K562 (cell line): ENCODE results near the gene PIP5KL1. TPM values are rescaled to one million over a fixed set of nuclear protein-coding genes. Genes with fewer than 3 reads are reported as not detected.

Experiments used
- ADNP ChIP-seq: fragments of 200-800 bp; sonication (Bioruptor generic); IDR thresholded peaks from 2 replicates; pipeline ENCODE4 v1.6.1; 2016; ENCODE audit warnings: missing genetic modification characterization, missing compliant biosample characterization
- CC2D1A ChIP-seq: fragments of 450-650 bp; IDR thresholded peaks from 2 replicates; pipeline ENCODE4 v1.6.1; 2017; ENCODE audit warnings: mild to moderate bottlenecking
- CREM ChIP-seq: IDR thresholded peaks from 2 replicates; pipeline ENCODE4 v1.6.1; 2014; ENCODE audit warnings: antibody characterized with exemption, low read depth
- CTBP1 ChIP-seq: fragments of 450-650 bp; IDR thresholded peaks from 2 replicates; pipeline ENCODE4 v1.6.1; 2016; ENCODE audit warnings: borderline replicate concordance
- HCFC1 ChIP-seq: IDR thresholded peaks from 2 replicates; pipeline ENCODE4 v1.6.1; 2012; ENCODE audit warnings: low read depth, low read length, improper control_type of control experiment
- MCM3 ChIP-seq: fragments of 450-650 bp; IDR thresholded peaks from 2 replicates; pipeline ENCODE4 v1.6.1; 2016
- MIER1 ChIP-seq: fragments of 450-650 bp; IDR thresholded peaks from 2 replicates; pipeline ENCODE4 v1.6.1; 2016; ENCODE audit warnings: antibody characterized with exemption, mild to moderate bottlenecking, low read depth
- NKRF ChIP-seq: fragments of 450-650 bp; IDR thresholded peaks from 2 replicates; pipeline ENCODE4 v1.6.1; 2016; ENCODE audit warnings: borderline replicate concordance
- NR2C1 ChIP-seq, 2 experiments: fragments of 450-650 bp; IDR thresholded peaks; 2 replicates each; pipeline ENCODE4 v1.6.1; 2017; ENCODE audit warnings: mild to moderate bottlenecking in 2 of 2, antibody characterized with exemption in 1 of 2, inconsistent platforms in 1 of 2, missing compliant biosample characterization in 1 of 2, missing genetic modification characterization in 1 of 2
- NUFIP1 ChIP-seq: fragments of 450-650 bp; IDR thresholded peaks from 2 replicates; pipeline ENCODE4 v1.6.1; 2018; ENCODE audit not compliant: partially characterized antibody
- PKNOX1 ChIP-seq: fragments of 450-650 bp; IDR thresholded peaks from 2 replicates; pipeline ENCODE4 v1.6.1; 2016
- POLR2AphosphoS5 ChIP-seq: IDR thresholded peaks from 2 replicates; pipeline ENCODE4 v1.6.1; 2011; ENCODE audit warnings: mild to moderate bottlenecking, low read depth, low read length, moderate library complexity; ENCODE audit not compliant: control insufficient read depth, insufficient read depth
- RBM15 ChIP-seq: fragments of 200-400 bp; formaldehyde crosslinking; IDR thresholded peaks from 2 replicates; pipeline ENCODE4 v1.6.1; 2018; ENCODE audit warnings: mild to moderate bottlenecking, low read length, moderate library complexity; ENCODE audit not compliant: insufficient read depth
- SIN3A ChIP-seq, 2 experiments: fragments of 150-350 bp in 1 of 2; IDR thresholded peaks; 2 replicates each; pipeline ENCODE4 v1.6.1; 2011 to 2016; ENCODE audit warnings: borderline replicate concordance in 2 of 2, low read depth in 2 of 2, low read length in 2 of 2, mild to moderate bottlenecking in 2 of 2, moderate library complexity in 2 of 2; ENCODE audit not compliant: control insufficient read depth in 1 of 2
- SMARCA4 ChIP-seq: fragments of 450-650 bp; IDR thresholded peaks from 2 replicates; pipeline ENCODE4 v1.6.1; 2016
- SRF ChIP-seq, 2 experiments: fragments of 250-450, 450-650 bp in 1 of 2; sonication (Bioruptor Pico) in 1 of 2; sonication (generic) in 1 of 2; formaldehyde crosslinking; IDR thresholded peaks; 2 replicates each; pipeline versions ENCODE4 v1.5.0 to v1.5.1; 2020 to 2022; ENCODE audit warnings: mild to moderate bottlenecking in 1 of 2, missing genetic modification reagents in 1 of 2
- U2AF1 ChIP-seq: fragments of 200-400 bp; formaldehyde crosslinking; optimal IDR thresholded peaks from 2 replicates; pipeline ENCODE3; 2017; ENCODE audit warnings: mild to moderate bottlenecking, low read depth, low read length, moderate library complexity
- ZBTB9 ChIP-seq: fragments of 450-650 bp; formaldehyde crosslinking; IDR thresholded peaks from 2 replicates; pipeline ENCODE4 v1.4.0; 2020; ENCODE audit warnings: mild to moderate bottlenecking, moderate library complexity
- ZFP1 ChIP-seq: fragments of 450-650 bp; formaldehyde crosslinking; IDR thresholded peaks from 2 replicates; pipeline ENCODE4 v1.4.0; 2020; ENCODE audit warnings: mild to moderate bottlenecking, mixed read lengths
- ZNF146 ChIP-seq: IDR thresholded peaks from one replicate; pipeline ENCODE4 v1.6.1; 2018; ENCODE audit warnings: missing compliant biosample characterization; ENCODE audit not compliant: unreplicated experiment
- ZNF212 ChIP-seq: fragments of 450-650 bp; formaldehyde crosslinking; IDR thresholded peaks from 2 replicates; pipeline ENCODE4 v1.4.0; 2020; ENCODE audit warnings: mild to moderate bottlenecking
- ZNF507 ChIP-seq: conservative IDR thresholded peaks from 2 replicates; pipeline ENCODE4 v1.6.1; 2017; ENCODE audit warnings: missing genetic modification characterization, missing compliant biosample characterization
- polyA plus RNA-seq, 8 experiments: library from polyadenylated mRNA; depleted of rRNA in 4 of 8; stranded (reverse) in 5 of 8; unstranded in 3 of 8; fragments of >200 nt; fragmentation: Nextera tagmentation in 2 of 8; fragmentation: Illumina TruSeq in 1 of 8; extraction: Ambion mirVana in 2 of 8; extraction: Trizol in 1 of 8; gene quantifications; 2 replicates each; pipeline versions ENCODE4 v1.2.1 to v1.2.3, GENCODE V29; 2011 to 2014; ENCODE audit warnings: inconsistent platforms in 1 of 8, missing spikeins in 1 of 8
- total RNA-seq, 7 experiments: library from RNA; depleted of rRNA in 6 of 7; stranded (reverse); fragments of >200 nt in 6 of 7; fragmentation: Illumina TruSeq in 2 of 7; extraction: Trizol in 2 of 7; gene quantifications; 2 replicates each; pipeline versions ENCODE4 v1.2.1 to v1.2.3, GENCODE V29; 2011 to 2021; ENCODE audit warnings: low replicate concordance in 1 of 7
- TF ChIP-seq, protein P1 (sequence below): fragments of 450-650 bp; formaldehyde crosslinking; IDR thresholded peaks from 2 replicates; pipeline ENCODE4 v1.4.0; 2020; ENCODE audit warnings: mild to moderate bottlenecking, moderate library complexity

Gene PIP5KL1
- total and polyA plus RNA-seq, 9 of the 15 experiments (the other 6 are each of a cell fraction or from before 2014, with no cell fraction given): 0.18 to 4.8 (median 1.2) TPM

GRCh38 chr9:127903557-127904475 is 26.8 kb downstream of the PIP5KL1 start (continued):
- TF ChIP-seq SRF (CRISPR knock-in tag; IDR thresholded peaks at IDR 0.05) (peak in 1 of 2 experiments; percentile 60; a peak in 1 of 4 replicates), MIER1 (no peak), CTBP1 (peak; percentile 82), CREM (peak; percentile 65; the same call in 1 of the 2 replicates), ZNF146 (CRISPR knock-in tag) (no peak), HCFC1 (no peak), NUFIP1 (no peak), CC2D1A (no peak), NKRF (no peak), NR2C1 (IDR thresholded peaks at IDR 0.05) (peak; percentile 55; the same call in 1 of the 2 replicates), NR2C1 (tag; IDR thresholded peaks at IDR 0.05) (peak; percentile 52; the same call in 1 of the 2 replicates), U2AF1 (no peak), ZFP1 (CRISPR knock-in tag) (no peak), POLR2AphosphoS5 (peak; percentile 38; the same call in 1 of the 2 replicates), ZNF507 (tag) (no peak), SIN3A (IDR thresholded peaks at IDR 0.05; ENCODE audit: borderline replicate concordance in 2 of 2, control insufficient read depth in 1 of 2, low read depth in 2 of 2, low read length in 2 of 2) (no peak), SMARCA4 (peak; percentile 36; the same call in 1 of the 2 replicates), ZNF212 (CRISPR knock-in tag) (no peak), MCM3 (no peak), PKNOX1 (peak; percentile 81), RBM15 (no peak), ADNP (tag) (no peak), ZBTB9 (0 out of 2 replicates have a peak, but pooled peaks have one; percentile 54)
- TF ChIP-seq, protein P1, sequence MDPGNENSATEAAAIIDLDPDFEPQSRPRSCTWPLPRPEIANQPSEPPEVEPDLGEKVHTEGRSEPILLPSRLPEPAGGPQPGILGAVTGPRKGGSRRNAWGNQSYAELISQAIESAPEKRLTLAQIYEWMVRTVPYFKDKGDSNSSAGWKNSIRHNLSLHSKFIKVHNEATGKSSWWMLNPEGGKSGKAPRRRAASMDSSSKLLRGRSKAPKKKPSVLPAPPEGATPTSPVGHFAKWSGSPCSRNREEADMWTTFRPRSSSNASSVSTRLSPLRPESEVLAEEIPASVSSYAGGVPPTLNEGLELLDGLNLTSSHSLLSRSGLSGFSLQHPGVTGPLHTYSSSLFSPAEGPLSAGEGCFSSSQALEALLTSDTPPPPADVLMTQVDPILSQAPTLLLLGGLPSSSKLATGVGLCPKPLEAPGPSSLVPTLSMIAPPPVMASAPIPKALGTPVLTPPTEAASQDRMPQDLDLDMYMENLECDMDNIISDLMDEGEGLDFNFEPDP (CRISPR knock-in tag): no peak
